Measurements from ENCODE around the gene KRT3.
"Not testable (repeated sequence)": the region's sequence is repeated elsewhere in the genome, so short reads cannot be mapped to it uniquely, and the experiment has no call there.

KRT3 gene

DNA sequence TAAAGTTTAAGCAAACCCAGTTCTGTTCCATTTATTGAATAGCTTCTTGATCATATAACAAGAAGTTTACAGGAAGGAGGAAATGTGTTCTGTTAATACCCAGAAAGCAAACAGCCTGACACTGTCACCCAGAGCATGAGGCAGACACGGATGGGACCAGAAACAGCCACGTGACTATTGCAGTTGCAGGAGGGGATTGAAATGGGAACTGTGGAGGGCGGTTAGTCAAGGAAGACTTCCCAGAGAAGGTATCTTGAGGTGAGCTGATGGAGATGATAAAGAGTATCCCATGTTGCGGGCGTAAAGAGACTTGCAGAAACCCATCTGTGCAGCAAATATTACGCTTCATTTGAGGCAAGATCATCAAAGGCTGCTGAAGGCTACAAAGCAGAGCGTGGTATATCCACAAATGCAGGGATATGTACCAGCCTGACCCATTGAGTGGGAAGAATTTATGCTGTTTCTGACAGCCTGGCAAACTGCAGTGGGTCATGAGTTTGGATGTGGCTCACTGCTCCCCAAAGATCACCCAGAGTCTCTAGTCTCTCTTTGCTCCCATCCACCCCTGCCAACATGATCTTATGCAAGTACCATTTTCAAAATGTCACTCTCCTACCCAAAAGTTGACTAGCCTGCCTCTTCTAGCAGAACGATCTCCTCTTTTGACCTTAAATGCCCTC lies 39.5 kb downstream of the KRT3 start:
- DNase-seq: no peak

DNA sequence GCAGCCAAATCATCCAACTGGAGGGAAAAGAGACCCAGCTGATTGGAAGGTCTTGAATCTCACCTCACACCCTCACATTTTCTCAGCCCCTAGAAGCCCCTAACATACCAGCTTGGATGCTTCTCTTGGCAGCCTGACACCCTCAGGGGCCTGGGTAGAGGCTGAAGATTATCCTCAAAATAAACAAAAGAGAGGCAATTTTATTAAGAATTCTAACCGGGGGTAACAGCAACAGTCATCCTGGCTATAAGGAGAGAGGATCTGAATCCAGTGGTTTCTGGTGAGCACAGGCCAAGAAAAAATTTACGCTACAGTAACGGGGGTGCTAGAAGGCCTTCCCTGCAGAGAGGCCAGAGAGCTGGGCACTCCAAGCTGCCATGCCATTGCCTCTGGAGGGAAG lies 40.4 kb downstream of the KRT3 start:
- DNase-seq: no peak

DNA sequence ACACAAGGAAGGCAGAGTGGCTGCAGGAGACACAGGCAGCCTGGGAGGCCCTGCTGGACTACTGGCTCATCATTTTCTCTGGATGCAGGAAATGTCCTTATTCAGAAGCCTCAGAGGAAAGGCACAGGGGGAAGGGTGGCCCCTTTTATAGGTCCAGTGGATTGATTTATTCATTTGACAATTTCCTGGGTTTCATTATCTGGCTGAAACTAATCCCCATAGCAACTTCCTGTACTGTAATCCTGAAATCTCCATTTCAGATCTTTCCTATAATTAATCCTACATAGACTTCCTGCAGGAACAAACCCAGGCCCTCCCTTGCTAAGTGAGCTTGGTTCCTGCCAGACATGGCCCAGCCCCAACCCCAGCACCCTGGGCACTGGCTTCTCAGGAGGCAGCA lies 41.8 kb downstream of the KRT3 start:
- DNase-seq: peak; percentile 7

DNA sequence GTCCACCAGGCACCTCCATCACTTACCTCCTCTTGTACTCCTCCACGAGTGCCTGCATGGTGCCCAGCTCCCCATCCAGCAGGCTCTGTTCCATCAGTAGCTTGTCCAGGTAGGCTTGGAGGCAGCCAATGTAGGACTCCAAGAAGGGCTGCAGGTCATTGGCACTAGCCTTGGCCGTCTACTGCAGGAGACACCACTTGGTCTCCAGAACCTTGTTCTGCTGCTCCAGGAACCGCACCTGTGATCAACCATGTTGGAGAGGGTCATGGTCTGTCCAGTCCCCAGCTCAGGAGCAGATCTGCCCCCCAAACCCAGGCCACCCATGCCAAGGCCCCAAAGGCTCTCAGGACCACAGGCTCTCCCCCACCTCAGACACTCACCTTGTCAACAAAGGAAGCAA lies 42.6 kb downstream of the KRT3 start:
- no peak for DNase-seq

DNA sequence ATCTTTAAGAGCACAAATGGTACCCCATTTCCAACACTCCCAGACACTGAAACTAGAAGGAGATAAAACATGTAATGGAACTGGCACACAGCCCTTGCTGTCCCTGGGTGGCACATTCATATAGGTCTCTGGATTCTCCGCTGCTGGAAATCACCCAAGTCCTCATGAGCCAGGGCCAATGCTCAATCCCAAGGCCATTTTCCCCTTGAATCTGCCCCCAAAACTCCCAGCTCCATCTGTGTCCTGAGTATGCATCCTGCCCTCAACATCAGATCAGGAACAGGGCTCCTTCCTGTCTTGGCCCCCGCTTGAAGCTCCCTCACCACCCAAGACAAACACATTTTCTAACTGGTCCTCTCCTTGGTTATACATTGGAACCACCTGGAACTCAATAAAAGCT lies 43.4 kb downstream of the KRT3 start:
- DNase-seq: no peak

DNA sequence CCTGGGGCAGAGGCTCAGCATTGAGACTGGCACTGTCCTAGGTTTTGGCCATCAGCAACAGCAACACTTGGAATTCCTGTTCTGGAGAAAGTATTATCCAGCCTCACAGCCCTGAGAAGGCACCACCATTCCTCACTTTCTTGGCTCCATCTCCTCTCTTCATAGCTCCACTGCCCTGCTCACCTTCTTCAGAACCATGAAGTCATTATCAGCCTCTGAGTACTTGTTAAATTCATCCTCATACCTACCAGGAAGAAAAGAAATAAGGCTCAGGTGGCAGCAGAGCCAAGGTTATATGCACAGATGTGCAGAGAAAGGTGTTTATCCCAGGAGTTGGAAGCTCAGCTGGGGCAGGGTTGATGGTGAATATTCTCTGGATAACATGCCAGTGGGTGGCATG lies 44.1 kb downstream of the KRT3 start:
- no peak for DNase-seq

DNA sequence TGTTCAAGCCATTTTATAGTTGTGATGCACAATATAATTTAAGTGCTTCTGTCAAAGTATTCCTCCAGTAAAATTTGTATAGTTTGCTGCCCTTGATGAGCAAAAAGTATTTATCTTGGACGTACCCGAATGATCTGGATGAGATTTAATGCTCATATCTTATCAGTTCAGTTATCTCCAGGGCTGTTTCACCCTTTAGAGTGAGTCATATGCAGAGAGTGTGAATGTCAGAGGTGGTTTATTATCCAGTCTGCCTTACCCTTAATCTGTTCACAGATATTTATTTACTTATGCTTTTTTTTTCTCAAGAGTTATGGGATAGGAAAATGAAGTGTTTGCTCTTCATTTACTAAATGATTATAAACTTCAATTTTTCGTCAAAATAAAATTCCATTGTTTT lies 45.4 kb downstream of the KRT3 start:
- not testable (repeated sequence) for DNase-seq

DNA sequence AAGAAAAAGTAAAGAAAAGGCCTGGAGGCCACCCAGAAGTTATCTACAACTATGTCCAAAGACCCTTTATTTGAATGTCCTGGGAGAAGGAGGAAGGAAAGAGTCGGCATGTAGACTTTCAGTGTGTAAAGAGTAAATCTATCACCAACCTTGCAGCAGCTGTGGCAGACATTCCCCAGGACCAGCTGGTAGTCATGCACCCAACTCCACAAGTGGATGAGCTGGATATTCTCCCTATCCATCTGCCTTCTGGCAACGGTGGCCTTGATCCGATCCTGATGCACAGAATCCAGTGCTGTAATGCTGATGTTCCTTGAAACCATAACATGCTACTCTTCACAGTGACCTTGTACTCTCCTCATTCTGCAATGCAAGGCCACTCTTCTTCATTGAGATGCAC lies 46.1 kb downstream of the KRT3 start:
- no peak for DNase-seq

DNA sequence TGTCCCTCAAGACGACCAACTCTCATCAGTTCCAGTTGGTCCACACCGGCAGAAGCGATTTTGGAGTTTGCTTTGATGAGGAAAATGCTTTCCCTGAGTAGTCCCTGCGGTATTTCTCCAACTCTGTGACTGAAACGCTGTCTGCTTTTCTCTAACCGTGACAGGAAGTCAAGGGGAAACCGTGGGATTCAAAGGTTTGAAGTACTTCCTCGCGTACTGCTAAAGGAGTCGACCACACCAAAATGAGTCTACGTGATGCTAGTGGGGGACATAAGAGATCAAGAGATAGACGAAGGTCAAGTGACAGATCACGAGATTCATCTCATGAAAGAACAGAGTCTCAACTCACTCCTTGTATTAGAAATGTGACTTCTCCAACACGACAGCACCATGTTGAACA lies 47.3 kb downstream of the KRT3 start:
- no peak for DNase-seq

DNA sequence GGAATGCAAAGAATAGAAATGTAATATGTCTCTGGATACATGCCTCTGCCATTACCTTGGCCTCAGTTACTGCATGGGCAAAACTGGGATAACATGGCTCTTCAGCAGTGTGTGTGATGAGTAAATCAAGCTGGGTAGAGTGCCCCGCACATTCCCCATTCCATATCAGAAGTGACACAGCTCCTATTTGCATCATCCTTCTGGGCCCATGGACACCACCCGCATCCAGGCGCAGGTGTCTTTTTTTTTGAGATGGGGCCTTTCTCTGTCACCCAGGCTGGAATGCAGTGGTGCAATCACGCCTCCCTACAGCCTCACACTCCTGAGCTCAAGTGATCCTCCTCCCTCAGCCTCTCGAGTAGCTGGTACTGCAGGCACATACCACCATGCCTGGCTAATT lies 50.4 kb downstream of the KRT3 start:
- DNase-seq: no peak

DNA sequence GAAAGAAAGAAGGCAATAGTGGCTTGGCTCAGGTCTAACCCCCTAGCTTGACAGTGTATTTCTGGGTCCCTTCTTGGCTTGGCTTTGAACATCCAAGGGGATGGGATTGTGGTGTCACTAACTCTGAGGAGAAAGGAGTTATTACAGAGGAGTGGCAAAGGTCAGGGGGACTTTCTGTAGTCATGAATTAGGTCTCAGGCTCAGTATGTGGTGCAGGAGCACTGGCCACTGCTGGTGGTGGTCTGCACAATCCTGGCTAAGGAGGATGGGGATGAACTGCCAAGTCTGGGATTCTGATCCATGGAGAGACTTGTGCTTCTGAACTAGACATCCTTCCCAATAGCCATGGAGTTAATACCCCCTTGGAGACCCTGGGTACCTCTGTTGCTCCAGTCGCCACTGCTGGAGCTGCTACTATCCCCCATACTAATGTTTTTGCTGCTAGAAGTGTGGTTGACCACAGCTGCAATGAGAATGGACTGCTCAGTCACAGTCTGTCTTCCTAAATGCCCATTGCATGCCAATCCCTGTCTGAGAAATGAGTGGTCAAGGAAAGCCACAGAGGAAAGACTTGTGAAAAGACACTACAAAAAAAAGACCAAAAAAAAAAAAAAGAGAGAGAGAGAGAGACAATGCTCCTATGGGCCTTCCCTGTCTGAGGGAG lies 51.3 kb downstream of the KRT3 start:
- no peak for DNase-seq

DNA sequence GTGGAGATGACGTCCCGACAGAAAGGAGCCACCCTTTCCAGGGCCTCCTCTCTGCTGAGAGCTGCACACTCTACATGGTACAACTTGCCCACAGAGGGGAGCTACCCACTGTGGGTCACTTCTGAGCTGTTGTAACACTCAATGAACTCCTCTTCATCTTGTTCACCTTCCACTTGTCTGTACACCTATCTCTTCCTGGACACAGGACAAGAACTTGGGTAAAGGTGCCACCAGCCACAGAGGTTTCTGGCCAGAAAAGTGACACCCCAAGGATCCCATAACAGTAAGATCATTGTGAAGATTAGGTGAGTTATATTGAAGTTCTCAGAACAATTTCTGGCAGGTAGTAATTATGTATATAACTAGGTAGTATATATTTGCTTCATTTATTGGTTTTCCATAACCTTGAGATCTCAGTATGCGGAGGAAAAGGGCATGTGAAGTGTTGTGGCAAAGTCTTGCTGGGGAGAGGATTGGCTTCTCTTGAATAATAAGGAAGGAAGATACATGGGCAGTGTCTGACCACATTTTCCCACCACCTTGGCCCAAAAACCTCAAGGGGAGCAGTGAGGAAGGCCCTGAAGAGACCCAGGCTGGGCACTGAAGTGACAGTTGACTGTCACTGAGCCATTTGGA lies 53.0 kb downstream of the KRT3 start:
- DNase-seq: no peak

DNA sequence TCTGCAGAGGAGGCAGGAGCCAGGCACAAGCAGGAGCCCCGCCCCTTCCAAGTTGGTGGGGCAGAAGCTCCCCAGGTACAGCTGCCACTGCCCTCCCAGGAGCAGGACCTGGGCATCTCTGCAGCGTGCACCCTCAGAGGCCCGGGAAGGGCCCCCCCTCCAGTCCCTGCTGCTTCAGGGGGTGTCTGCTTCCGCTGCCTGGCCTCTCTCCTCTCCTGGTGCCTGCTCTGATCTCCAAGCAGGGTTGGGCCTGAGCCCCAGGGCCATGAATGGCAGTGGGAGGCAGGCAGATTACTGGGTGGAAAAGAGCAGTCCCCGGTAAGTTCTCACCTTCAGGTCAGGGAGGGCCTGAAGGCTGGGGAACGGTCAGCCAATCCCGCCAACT lies 53.7 kb downstream of the KRT3 start:
- DNase-seq: no peak

DNA sequence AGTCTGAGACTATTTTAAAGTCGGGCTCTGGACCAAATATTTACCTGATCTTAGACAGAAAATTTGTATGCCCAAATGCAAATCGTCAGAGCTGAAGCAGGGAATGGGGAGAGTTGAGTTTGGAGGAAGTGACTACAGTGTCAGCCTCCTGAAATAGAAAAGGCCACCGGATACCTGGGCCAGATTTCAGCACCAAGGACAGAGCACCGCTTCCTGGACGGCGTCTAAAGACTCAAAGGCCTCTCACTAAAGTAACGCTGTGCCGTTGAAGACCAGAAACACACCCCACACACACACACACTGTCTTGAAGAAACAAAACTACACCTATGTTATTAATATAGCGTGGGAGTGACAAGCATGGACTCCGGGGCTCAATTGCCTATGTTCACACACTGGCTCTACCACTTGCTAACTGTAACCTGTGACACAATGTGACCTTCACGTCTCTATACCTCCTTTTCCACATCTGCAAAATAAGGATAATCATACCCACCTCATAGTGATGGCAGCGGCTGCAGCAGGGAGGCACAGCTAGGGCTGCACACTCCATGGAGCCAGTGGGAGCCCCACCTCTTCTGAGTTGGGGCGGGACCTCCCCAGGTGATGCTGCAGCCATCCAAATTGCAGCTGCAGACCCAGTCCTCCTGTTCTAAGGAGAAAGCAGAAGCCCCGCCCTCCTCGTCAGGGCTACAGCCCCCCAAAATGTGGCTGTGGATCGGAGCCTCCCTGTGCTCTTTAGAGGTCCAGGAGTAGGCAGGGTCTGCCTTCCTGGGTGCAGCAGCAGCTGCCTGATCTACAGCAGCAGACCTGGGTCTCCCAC lies 54.3 kb downstream of the KRT3 start:
- DNase-seq: peak; percentile 7

DNA sequence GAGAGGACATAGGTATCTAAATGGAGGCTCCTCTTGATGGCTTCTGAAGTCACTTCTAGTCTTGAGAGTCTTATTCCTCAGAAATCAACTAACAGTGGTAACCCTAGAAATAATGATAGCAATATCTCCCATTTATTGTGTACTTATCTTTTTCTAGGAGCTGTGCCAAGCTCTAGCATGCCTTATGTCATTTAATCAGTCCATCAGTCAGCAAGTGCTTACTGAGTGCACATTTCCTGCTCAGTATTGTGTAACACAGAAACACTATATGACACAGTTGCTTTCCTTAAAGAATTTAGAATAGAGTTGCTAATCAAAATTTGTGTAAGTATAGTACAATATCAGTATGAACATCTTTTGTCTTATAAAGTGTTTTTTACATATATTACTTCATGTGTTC lies 55.3 kb downstream of the KRT3 start:
- peak; percentile 91 for DNase-seq

DNA sequence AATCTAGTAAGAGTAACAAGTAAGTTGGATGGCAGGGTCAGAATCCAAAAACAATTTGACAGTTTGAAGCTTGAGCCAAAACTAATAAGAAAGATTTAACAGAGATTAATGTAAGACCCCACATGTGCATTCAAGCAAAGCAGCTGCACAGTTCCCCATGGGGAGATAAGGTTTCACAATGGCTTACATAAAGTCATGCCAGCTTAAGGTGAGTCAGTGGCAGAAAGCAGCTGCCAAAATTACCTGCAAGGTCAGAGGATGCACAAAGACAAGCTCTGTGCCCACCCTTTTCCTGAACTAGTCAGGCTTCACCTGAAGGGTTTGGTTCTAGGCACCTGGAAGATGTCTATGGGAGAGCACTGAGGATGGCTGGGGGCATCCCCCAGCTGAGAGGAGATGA lies 56.0 kb downstream of the KRT3 start:
- DNase-seq: peak; percentile 50

All from NCI-H2029 (cell line).